Myometrial cell (primary cell): ENCODE measurements around the gene ABCA5. TPM values are rescaled to one million over a fixed set of nuclear protein-coding genes. Genes with fewer than 3 reads are reported as not detected.

Experiments used
- total RNA-seq: library from RNA; depleted of rRNA; stranded (reverse); fragments of >200 nt; gene quantifications from 2 replicates; pipeline ENCODE4 v1.2.3, GENCODE V29; 2015

ABCA5 gene
- 5.5 and 7.5 TPM in 2 replicates for total RNA-seq

GRCh38 chr17:69327060-69327831 is at the start of gene ABCA5:
ABCA5 (minus strand) TSS chr17:69327133; CDS start chr17:69314415, 12,718 bp downstream.

GRCh38 chr17:69228576-69228975 is 98.4 kb downstream of the ABCA5 start, which contains the start of gene ABCA10:
ABCA10 (minus strand) TSS chr17:69228824; CDS start chr17:69225358, 3,466 bp downstream.

Other genes with a start within 250 kb of the ABCA5 start
- gene ABCA6, start 185.2 kb downstream of the ABCA5 start, total RNA-seq, result 14.2 and 16.4 TPM in 2 replicates
- gene ABCA10, start 98.3 kb downstream of the ABCA5 start, total RNA-seq, result 0.86 and 1.1 TPM in 2 replicates
- gene MAP2K6, start 87.6 kb upstream of the ABCA5 start, total RNA-seq, result 0.86 and 0.89 TPM in 2 replicates